Stimulated activated CD4-positive, alpha-beta T cell treated with anti-CD3 and anti-CD28 coated beads, Interleukin-15, amount 100 ng/mL, for 1 hour (primary cell): ENCODE measurements around the gene SGCG.
"Not testable (repeated sequence)": the region's sequence is repeated elsewhere in the genome, so short reads cannot be mapped to it uniquely, and the experiment has no call there.

ENCODE experiments used
- DNase-seq, 2 donors: peaks; one replicate each; pipeline ENCODE4 v3.0.0-alpha.2; 2020; ENCODE audit warnings: low read depth in 1 of 2, low spot score in 1 of 2

SGCG gene

DNA sequence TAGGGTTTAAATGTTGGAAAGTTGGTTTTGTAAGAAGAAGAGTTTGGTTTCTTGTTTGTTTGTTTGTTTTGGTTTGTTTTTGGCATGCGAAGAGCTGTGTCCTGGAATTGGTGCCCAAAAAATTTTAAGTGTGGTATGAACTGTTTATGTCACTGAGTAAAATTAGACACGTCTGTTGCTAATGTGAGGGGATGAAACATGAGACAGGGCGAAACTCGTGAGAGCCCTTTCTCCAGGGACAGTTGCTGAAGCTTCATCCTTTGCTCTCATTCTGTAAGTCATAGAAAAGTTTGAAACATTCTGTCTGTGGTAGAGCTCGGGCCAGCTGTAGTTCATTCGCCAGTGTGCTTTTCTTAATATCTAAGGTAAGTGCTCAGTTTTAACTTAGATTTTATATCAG lies at the start of gene SGCG:
TSS of gene SGCG (plus strand) at position 269 of the 400 bp plus-strand sequence. CDS start 22,716 bp downstream, outside the sequence.
- DNase-seq, result no peak

- DNase-seq, result no peak
Observed at GRCh38 chr13:23134542-23134941, 46.2 kb upstream of the SGCG start.

GRCh38 chr13:23140492-23140891 lies 40.3 kb upstream of the SGCG start:
- DNase-seq, result no peak

GRCh38 chr13:23141964-23142363 lies 38.8 kb upstream of the SGCG start:
- no peak for DNase-seq

DNA sequence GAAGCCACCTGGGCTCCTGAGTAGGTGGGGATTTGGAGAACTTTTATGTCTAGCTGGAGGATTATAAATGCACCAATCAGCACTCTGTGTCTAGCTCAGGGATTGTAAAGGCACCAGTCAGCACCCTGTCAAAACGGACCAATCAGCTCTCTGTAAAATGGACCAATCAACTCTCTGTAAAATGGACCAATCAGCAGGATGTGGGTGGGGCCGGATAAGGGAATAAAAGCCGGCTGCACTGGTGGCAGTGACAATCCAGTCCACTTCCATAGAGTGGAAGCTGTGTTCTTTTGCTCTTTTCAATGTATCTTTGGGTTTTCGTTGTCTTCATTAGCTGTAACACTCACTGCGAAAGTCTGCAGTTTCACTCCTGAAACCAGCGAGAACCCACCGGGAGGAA lies 38.2 kb upstream of the SGCG start:
- DNase-seq, result not testable (repeated sequence)

DNA sequence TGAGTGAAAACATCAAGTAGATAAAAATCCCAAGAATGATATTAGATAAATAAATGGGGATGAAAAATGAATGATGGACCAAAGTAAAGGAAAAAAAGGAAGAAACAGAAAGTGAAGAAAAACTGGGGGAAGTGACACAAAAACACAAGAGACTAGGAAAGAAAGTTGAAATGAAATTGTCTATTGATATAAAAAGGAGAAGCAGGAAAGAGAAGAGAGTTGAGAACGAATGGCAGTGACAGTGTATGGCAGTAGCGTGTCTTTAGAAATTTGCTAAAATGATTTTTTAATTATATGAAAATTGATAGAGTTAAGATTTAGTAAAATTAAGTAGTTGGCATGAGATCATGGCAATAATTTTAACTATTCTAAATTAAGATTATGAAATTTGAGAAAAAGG lies 36.3 kb upstream of the SGCG start:
- no peak for DNase-seq

- DNase-seq, result no peak
Observed at GRCh38 chr13:23146006-23146405, 34.8 kb upstream of the SGCG start.

DNA sequence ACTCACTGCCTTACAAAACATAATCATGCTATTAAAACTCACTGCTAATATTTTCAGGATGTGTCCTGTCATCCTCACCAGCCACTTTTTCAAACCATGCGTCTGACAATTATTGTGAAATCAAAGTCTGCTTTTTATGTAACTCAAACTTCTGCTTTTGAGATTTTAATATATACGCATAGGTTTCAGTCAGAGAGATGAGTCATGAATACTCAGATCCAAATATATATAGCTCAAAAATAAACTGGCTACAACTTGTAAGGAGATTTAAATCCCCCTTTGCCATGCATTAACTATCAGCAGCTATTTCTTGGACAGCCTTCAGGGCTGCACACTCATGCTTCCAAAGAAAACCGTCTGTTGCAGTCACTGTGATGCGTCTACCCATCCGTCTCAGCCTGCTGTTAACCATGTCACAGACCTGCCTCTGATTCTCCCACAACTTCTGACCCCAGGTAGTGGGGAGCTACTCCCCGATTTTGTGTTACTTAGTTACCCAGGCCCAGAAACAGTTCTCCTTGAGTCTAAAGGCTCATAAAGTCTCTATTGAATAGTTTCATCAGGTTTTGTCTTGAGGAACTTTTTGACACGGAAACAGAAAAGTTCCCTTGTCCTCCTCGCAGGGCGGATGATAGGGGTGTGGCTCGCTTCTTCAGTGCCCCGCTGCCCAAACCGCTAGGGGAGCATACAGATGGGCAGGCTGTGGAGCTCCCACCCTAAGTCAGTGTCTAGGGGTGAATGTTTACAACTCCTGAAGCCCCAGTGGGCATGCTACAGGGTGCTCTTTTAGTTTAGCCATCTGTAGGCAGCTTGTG lies 33.8 kb upstream of the SGCG start:
- no peak for DNase-seq

DNA sequence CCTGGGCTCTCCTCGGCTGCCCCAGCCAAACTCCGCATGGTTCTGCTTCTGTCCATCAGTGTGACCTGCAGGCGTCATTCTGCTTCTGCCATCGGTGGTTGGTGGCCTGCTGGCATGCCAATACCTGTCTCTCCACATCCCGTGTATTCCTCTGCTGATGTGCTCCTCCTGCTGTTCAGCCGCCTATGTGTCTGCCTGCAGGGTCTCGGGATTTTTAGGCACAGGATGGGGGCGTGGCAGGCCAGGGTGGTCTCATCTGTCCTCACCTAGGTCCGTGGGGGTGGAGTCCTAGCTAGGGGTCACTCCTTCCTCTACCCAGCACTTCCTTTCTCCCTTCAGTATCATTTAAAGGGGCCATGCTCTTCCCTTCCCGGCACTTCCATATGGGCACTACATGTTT lies 33.0 kb upstream of the SGCG start:
- no peak for DNase-seq

GRCh38 chr13:23157781-23158180 lies 23.0 kb upstream of the SGCG start:
- no peak for DNase-seq

GRCh38 chr13:23159205-23159759 lies 21.5 kb upstream of the SGCG start:
- DNase-seq, result no peak

- DNase-seq, result no peak
Observed at GRCh38 chr13:23159760-23160637, 20.8 kb upstream of the SGCG start.

DNA sequence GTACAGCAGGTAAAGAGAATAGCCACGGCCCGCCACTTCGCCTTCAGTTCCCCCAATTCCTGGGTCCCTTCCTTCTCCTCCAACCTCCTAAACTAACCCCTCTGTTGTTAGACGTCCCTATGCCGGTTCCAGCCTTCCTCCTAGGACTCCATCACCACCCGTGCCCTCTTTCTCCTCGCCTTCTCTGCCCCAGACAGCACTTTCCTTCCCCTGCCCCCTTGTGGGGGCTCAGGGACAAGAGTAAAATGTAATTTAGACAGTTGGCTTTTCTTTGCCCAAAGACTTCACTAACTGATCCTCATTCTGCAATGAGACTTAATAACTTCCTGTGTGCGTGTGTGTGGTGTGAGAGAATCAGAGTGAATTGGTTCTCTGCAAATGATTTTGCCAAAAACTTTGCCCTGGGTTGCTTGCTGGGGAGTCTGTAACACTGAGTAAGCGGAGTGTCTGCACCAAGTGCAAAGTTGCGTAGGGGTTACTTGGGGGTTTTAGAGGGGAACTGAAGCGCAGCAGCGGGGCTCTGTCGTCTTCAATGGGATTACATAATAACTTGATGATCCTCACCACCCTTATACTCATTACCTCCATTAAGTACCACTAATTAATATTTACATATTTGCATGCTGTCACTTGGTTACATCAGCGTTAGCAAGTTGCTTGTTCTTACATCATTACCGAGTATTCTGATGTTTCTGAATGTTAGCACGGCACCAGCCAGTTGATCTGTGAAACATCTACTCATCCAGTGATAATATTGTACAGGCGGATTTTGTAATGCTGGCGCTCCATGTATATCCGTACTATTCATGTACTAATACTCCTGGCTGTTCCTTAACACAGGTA lies 19.9 kb upstream of the SGCG start:
- DNase-seq, result no peak

DNA sequence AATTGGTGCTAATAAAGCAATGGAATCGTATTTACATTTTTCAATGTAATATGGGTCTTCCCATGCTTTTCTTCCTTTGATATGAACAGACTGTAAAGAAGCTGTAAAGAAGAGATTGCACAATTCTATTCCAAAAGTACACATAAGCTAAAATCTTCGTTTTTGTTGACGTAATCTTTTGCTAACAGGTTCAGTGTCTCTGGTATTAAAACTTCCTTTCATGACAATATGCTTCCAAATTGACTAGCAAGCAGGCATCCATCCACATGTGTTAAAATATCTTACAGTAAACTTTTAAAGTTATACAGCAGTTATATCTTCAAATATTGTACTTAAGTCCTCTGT lies 19.3 kb upstream of the SGCG start:
- DNase-seq, result no peak

DNA sequence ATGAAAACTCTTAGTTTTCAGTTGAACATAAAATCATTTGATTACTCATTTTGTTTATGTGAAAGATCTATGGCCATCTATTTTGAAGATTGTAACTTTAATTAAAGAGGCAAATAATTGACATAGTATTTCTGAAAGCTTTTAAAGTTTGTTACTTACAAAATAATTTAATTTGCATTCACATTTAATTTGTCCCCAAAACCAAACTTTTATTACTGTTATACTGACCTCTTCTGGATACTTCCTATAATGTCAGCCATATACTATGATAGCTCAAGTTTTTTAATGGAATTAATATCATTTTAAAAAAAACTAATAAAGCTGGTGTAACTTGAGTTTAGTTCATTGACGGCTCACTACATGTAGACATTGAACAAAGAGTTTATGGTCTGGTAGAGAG lies 4.9 kb upstream of the SGCG start:
- no peak for DNase-seq

DNA sequence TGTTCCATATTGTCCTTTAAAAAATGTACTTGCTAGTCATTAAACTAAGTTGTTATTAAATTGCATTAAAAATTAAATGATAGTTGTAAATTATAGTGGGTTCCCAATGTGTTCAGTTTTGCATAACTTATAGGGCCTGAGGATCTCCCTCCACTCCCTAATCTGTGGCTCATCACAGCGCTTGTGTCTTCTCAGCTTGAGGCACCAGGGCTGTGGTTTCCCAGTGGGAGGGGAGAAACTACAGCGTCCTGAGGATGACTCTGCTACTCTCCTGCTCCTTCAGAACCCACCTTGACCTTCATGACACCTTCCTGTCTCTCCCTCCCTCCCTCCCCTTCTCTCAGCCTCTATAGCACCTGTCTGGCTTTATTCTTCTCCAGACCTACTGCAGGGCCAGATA lies 1.4 kb downstream of the SGCG start:
- DNase-seq, result no peak

GRCh38 chr13:23183292-23183691 lies 2.5 kb downstream of the SGCG start:
- no peak for DNase-seq

DNA sequence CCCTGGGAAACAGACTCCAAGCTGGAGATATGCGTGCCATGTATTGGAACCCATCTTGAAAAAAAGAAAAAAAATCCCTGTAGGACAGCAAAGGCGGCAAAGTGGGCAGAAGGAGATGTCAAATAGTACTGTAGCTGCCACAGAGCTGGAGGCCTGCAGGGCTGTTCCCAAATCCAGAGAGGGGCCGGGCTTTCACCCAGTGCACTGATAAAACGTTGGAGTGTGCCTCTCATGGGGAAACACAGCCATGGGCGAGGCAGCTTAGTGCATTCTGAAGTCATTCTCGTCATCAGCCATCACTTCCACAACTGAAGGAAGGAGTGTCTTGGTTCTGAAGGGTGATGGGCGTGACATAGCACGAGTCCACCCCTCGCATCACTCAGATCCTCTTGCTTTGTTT lies 4.8 kb downstream of the SGCG start:
- DNase-seq, result no peak

DNA sequence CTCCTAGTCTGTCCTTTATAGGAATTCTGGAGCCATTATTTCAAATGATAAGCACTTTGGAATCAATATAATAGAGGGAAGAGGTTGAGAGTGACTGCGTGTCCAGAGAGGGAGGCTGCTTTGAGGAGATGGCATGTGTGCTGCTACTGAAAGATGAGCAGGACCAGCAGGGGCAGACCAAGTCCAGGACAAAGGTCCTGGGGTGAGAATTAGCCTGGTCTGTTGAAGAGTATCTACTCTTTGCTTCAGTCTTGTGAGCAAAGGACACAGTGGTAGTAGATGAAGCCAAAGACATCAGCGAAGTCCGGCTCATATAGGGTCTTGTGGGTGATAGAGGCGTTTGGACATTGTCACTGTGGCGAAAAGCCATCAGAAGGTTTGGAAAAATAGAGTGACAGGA lies 21.1 kb downstream of the SGCG start:
- DNase-seq, result no peak

DNA sequence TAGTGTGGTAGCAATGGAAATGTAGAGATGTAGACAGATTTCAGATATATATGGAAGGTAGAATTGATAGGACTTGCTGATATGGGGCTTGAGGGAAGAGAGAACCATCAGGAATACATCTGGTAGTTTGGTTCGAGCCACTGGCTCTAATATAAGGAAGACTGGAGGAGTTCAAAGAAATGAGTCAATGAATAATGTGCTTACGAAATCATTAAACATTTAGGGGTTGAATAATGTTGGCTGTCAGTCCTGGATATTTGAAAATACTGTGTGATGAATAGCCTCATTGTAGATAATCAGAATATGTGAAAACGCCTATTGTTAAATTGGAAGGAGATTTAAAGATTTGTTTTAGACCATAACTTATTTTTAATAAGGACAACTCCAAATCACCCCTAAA lies 21.6 kb downstream of the SGCG start:
- no peak for DNase-seq

- DNase-seq, result no peak
Observed at GRCh38 chr13:23203516-23203915, 22.7 kb downstream of the SGCG start.
